Fibroblast of mammary gland (primary cell): ENCODE results near the gene CCL22.

Experiments used
- DNase-seq: peaks from one replicate; pipeline ENCODE4 v3.0.0-alpha.2; 2010; ENCODE audit warnings: low read depth
- H3K4me3 ChIP-seq: 2 replicates; pipeline ENCODE4 v1.5.1; 2011; ENCODE audit warnings: low read depth, mild to moderate bottlenecking, low read length, moderate library complexity; ENCODE audit not compliant: control insufficient read depth
- CTCF ChIP-seq: conservative IDR thresholded peaks from 2 replicates; pipeline ENCODE4 v1.5.1; 2011; ENCODE audit warnings: low read depth, low read length, inconsistent platforms; ENCODE audit not compliant: control insufficient read depth, insufficient read depth

The CCL22 gene

GRCh38 chr16:57403965-57404817 is 45.6 kb downstream of the CCL22 start, which contains the start of gene CCL17:
TSS of gene CCL17 (plus strand) at chr16:57404767. CDS start at chr16:57413933, 9,166 bp downstream.
- no peak within 1 kb of the TSS for H3K4me3 ChIP-seq
- no peak for TF ChIP-seq CTCF
- no peak for DNase-seq

GRCh38 chr16:57405097-57405496 is 46.5 kb downstream of the CCL22 start:
- no peak for DNase-seq
- H3K4me3 ChIP-seq = no peak overlapping the region
- no peak for TF ChIP-seq CTCF

GRCh38 chr16:57406881-57407280 is 48.3 kb downstream of the CCL22 start:
- H3K4me3 ChIP-seq = no peak overlapping the region
- no peak for DNase-seq
- no peak for TF ChIP-seq CTCF

- no peak overlapping the region for H3K4me3 ChIP-seq
- DNase-seq = no peak
- TF ChIP-seq CTCF = no peak
Observed at GRCh38 chr16:57407521-57408353, 49.2 kb downstream of the CCL22 start.

GRCh38 chr16:57409065-57409464 is 50.5 kb downstream of the CCL22 start:
- no peak overlapping the region for H3K4me3 ChIP-seq
- DNase-seq = no peak
- TF ChIP-seq CTCF = no peak

GRCh38 chr16:57409870-57410587 is 51.4 kb downstream of the CCL22 start:
- DNase-seq = no peak
- no peak for TF ChIP-seq CTCF
- no peak overlapping the region for H3K4me3 ChIP-seq
